H1 (cell line): ENCODE data around the gene FAM98C. TPM values are rescaled to one million over a fixed set of nuclear protein-coding genes. Genes with fewer than 3 reads are reported as not detected.

Experiments
- CTCF ChIA-PET: fragments of 300-600 bp; sonication (Branson Sonifier 250); formaldehyde crosslinking; loops from one replicate; lab custom pipeline; 2021; ENCODE audit not compliant: partially characterized antibody; lab: Charles Lee
- POLR2A ChIA-PET: fragments of 300-600 bp; sonication (Branson Sonifier 250); formaldehyde crosslinking; loops from one replicate; lab custom pipeline; 2021; ENCODE audit warnings: inconsistent platforms; ENCODE audit not compliant: partially characterized antibody; lab: Charles Lee
- DNase-seq, 2 experiments: peaks; one replicate each; pipeline versions ENCODE4 v3.0.0 to v3.0.0-alpha.2; 2010 to 2022; ENCODE audit warnings: low spot score in 2 of 2, low read depth in 1 of 2, mixed read lengths in 1 of 2
- FAIRE-seq: peaks from 2 replicates; lab custom pipeline; 2011; peaks lifted over from hg19 to GRCh38; lab: Jason Lieb, UNC
- H2AFZ ChIP-seq: 2 replicates; pipeline ENCODE4 v1.8.1; 2012; ENCODE audit warnings: low read length, inconsistent platforms
- H2AK5ac ChIP-seq: 2 replicates; pipeline ENCODE4 v1.6.1; 2013; ENCODE audit warnings: low read depth, low read length
- H2BK120ac ChIP-seq: replicated peaks from 2 replicates; pipeline ENCODE3; 2013; ENCODE audit warnings: low read depth, low read length, inconsistent platforms
- H2BK12ac ChIP-seq: 2 replicates; pipeline ENCODE4 v1.6.1; 2013; ENCODE audit warnings: low read depth, low read length
- H2BK15ac ChIP-seq: 2 replicates; pipeline ENCODE4 v1.6.1; 2013; ENCODE audit warnings: low read length
- H2BK20ac ChIP-seq: 2 replicates; pipeline ENCODE4 v1.6.1; 2013; ENCODE audit warnings: low read length
- H2BK5ac ChIP-seq: 2 replicates; pipeline ENCODE4 v1.6.1; 2013; ENCODE audit warnings: low read depth, low read length
- H3K14ac ChIP-seq: 2 replicates; pipeline ENCODE4 v1.6.1; 2013; ENCODE audit warnings: inconsistent platforms; ENCODE audit not compliant: insufficient read length
- H3K18ac ChIP-seq: 2 replicates; pipeline ENCODE4 v1.6.1; 2013; ENCODE audit warnings: low read length; ENCODE audit errors: extremely low read depth
- H3K23ac ChIP-seq: 2 replicates; pipeline ENCODE4 v1.6.1; 2013; ENCODE audit warnings: inconsistent platforms; ENCODE audit not compliant: insufficient read length
- H3K23me2 ChIP-seq: 2 replicates; pipeline ENCODE4 v1.6.1; 2013; ENCODE audit warnings: low read depth, low read length
- H3K27ac ChIP-seq: 2 replicates; pipeline ENCODE4 v1.6.1; 2011; ENCODE audit warnings: low read depth, low read length, inconsistent platforms
- H3K27me3 ChIP-seq, 4 experiments: replicated peaks in 1 of 4; 1 replicate in 1 of 4; 2 replicates in 3 of 4; pipeline versions ENCODE4 v1.6.1 to v1.8.1; 2011 to 2013; ENCODE audit warnings: low read length in 3 of 4, mild to moderate bottlenecking in 3 of 4, inconsistent platforms in 2 of 4, mixed read lengths in 2 of 4, moderate library complexity in 1 of 4; ENCODE audit not compliant: control insufficient read depth in 3 of 4, insufficient read depth in 3 of 4; ENCODE audit errors: extremely low read depth in 1 of 4
- H3K36me3 ChIP-seq, 4 experiments: 2 replicates each; pipeline versions ENCODE4 v1.6.1 to v1.8.1; 2011 to 2013; ENCODE audit warnings: mild to moderate bottlenecking in 4 of 4, low read length in 3 of 4, moderate library complexity in 2 of 4, control low read depth in 1 of 4, inconsistent platforms in 1 of 4; ENCODE audit not compliant: insufficient read depth in 4 of 4, control insufficient read depth in 2 of 4
- H3K4ac ChIP-seq: replicated peaks from 2 replicates; pipeline ENCODE3; 2013; ENCODE audit warnings: low read length, low read depth, mixed read lengths, inconsistent platforms; ENCODE audit not compliant: insufficient read length
- H3K4me1 ChIP-seq, 4 experiments: replicated peaks in 1 of 4; 1 replicate in 1 of 4; 2 replicates in 3 of 4; pipeline versions ENCODE4 v1.6.1 to v1.8.1; 2011 to 2013; ENCODE audit warnings: low read length in 3 of 4, inconsistent platforms in 2 of 4, mixed read lengths in 1 of 4; ENCODE audit not compliant: insufficient read depth in 4 of 4, control insufficient read depth in 3 of 4
- H3K4me2 ChIP-seq, 2 experiments: 2 replicates each; pipeline versions ENCODE4 v1.6.1 to v1.8.1; 2011 to 2013; ENCODE audit warnings: low read depth in 2 of 2, low read length in 2 of 2, control low read depth in 1 of 2, inconsistent platforms in 1 of 2, mild to moderate bottlenecking in 1 of 2; ENCODE audit not compliant: insufficient read depth in 1 of 2
- H3K4me3 ChIP-seq, 4 experiments: fragments of 200-600, 300-600 bp in 1 of 4; sonication (generic), shearing (Covaris generic), sonication (Bioruptor Twin) in 1 of 4; 2 replicates each; pipeline versions ENCODE4 v1.5.1 to v1.8.1; 2011 to 2016; ENCODE audit warnings: low read length in 4 of 4, low read depth in 3 of 4, control low read depth in 2 of 4, inconsistent platforms in 2 of 4, mild to moderate bottlenecking in 2 of 4, mixed read lengths in 1 of 4, moderate library complexity in 1 of 4; ENCODE audit not compliant: insufficient read depth in 2 of 4; ENCODE audit errors: extremely low read depth in 1 of 4
- H3K56ac ChIP-seq: replicated peaks from 2 replicates; pipeline ENCODE3; 2013; ENCODE audit warnings: low read depth, mild to moderate bottlenecking, mixed read lengths, low read length, inconsistent platforms; ENCODE audit not compliant: insufficient read length
- H3K79me1 ChIP-seq: 2 replicates; pipeline ENCODE4 v1.6.1; 2013; ENCODE audit warnings: low read depth, low read length, control low read depth
- H3K79me2 ChIP-seq, 2 experiments: 2 replicates each; pipeline versions ENCODE4 v1.6.1 to v1.8.1; 2012 to 2013; ENCODE audit warnings: low read length in 2 of 2, mild to moderate bottlenecking in 2 of 2, inconsistent platforms in 1 of 2; ENCODE audit not compliant: insufficient read depth in 2 of 2, control insufficient read depth in 1 of 2
- H3K9ac ChIP-seq, 4 experiments: replicated peaks in 1 of 4; 1 replicate in 1 of 4; 2 replicates in 3 of 4; pipeline versions ENCODE4 v1.6.1 to v1.8.1; 2011 to 2013; ENCODE audit warnings: low read depth in 3 of 4, low read length in 3 of 4, control low read depth in 2 of 4, mild to moderate bottlenecking in 2 of 4, moderate library complexity in 2 of 4, inconsistent platforms in 1 of 4; ENCODE audit errors: extremely low read depth in 1 of 4
- H3K9me3 ChIP-seq, 2 experiments: 2 replicates each; pipeline versions ENCODE4 v1.6.1 to v1.8.1; 2012 to 2013; ENCODE audit warnings: mild to moderate bottlenecking in 2 of 2, moderate library complexity in 2 of 2, control low read depth in 1 of 2, inconsistent platforms in 1 of 2, low read depth in 1 of 2, low read length in 1 of 2, mixed read lengths in 1 of 2; ENCODE audit not compliant: insufficient read depth in 2 of 2
- H4K20me1 ChIP-seq, 2 experiments: replicated peaks in 1 of 2; 2 replicates each; pipeline versions ENCODE3 to v1.8.1; 2011 to 2013; ENCODE audit warnings: inconsistent platforms in 2 of 2, low read length in 2 of 2, mild to moderate bottlenecking in 1 of 2; ENCODE audit not compliant: insufficient read depth in 2 of 2, control insufficient read depth in 1 of 2
- H4K5ac ChIP-seq: 2 replicates; pipeline ENCODE4 v1.6.1; 2013; ENCODE audit warnings: low read length, low read depth, mixed read lengths, inconsistent platforms; ENCODE audit not compliant: insufficient read length
- H4K8ac ChIP-seq: 2 replicates; pipeline ENCODE4 v1.8.0; 2013; ENCODE audit warnings: mild to moderate bottlenecking, moderate library complexity, low read length, inconsistent platforms; ENCODE audit not compliant: insufficient read depth; ENCODE audit errors: extremely low read depth
- H4K91ac ChIP-seq: replicated peaks from 2 replicates; pipeline ENCODE3; 2013; ENCODE audit warnings: low read length, mixed read lengths, inconsistent platforms; ENCODE audit not compliant: insufficient read length
- KDM1A ChIP-seq: fragments of 200-600, 300-600 bp; sonication (generic); IDR thresholded peaks from 2 replicates; pipeline ENCODE4 v1.7.1; 2016; ENCODE audit warnings: mild to moderate bottlenecking, low read length, borderline replicate concordance
- TEAD4 ChIP-seq: IDR thresholded peaks from 2 replicates; pipeline ENCODE4 v1.6.1; 2012; ENCODE audit warnings: low read depth, low read length, inconsistent platforms, mixed read lengths
- WGBS, 2 experiments: shearing (Covaris generic) in 1 of 2; methylation state at CpG; one replicate each; pipeline versions ENCODE4 v1.1.6 to v1.1.7; 2013 to 2015; ENCODE audit warnings: low lambda C conversion rate in 2 of 2, mixed read lengths in 2 of 2, inconsistent platforms in 1 of 2, low coverage in 1 of 2, missing lambda C conversion rate in 1 of 2; ENCODE audit not compliant: insufficient replicate concordance in 2 of 2, insufficient coverage in 1 of 2, insufficient read length in 1 of 2; ENCODE audit errors: extremely low coverage in 1 of 2, missing lambda C conversion rate in 1 of 2; 5-methylcytosine and 5-hydroxymethylcytosine counted together
- polyA plus RNA-seq, 7 experiments: library from polyadenylated mRNA; depleted of rRNA in 3 of 7; stranded (reverse) in 5 of 7; unstranded in 2 of 7; fragments of >200 nt in 5 of 7; fragments of 200-250 nt in 2 of 7; gene quantifications; 1 replicate in 5 of 7; 2 replicates in 1 of 7; 4 replicates in 1 of 7; pipeline versions ENCODE4 v1.2.1 to v1.2.3, GENCODE V29; 2011 to 2013; ENCODE audit warnings: missing spikeins in 2 of 7, mixed read lengths in 2 of 7
- total RNA-seq: library from RNA; stranded (reverse); fragmentation: NEBNext Ultra II Directional; extraction: Animal tissue kit (Norgen Biotek cat#: 25700); gene quantifications from 2 replicates; pipeline ENCODE4 v1.2.1, GENCODE V29; 2021

FAM98C gene
- total and polyA plus RNA-seq, 2 of the 8 experiments (the other 6 are each of a cell fraction or from before 2014, with no cell fraction given) = 6.1 to 9.4 TPM

DNA sequence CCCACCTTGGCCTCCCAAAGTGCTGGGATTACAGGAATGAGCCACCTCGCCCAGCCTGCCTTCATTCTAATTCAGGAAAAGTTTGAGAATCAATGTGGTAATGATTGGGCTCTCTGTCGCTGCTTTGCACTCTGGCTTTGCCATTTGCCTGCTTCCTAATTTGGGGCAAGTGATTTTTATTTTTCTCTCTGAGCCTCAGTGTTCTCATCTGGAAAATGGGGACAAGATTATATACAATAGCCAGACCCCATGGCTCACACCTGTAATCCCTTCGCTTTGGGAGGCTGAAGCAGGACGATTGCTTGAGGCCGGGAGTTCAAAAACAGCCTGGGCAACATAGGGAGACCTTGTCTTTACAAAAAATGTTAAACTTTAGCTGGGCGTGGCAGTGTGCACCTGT lies 34.4 kb downstream of the FAM98C start:
- no peaks in the 10 kb centered on the region for H4K20me1 ChIP-seq
- H3K18ac ChIP-seq = no peak overlapping the region
- H3K79me2 ChIP-seq = peaks cover 0 to 8% of the 10 kb centered on the region in 2 experiments; a peak in 1 of 4 replicates
- H3K14ac ChIP-seq = no peak overlapping the region
- H3K23me2 ChIP-seq = peaks cover 8% of the 10 kb centered on the region; the same call in 1 of the 2 replicates
- no peak overlapping the region for H3K9ac ChIP-seq
- CTCF ChIA-PET = interaction anchor here (1.1 kb wide), 1 partner anchor 9 kb away, joined by 3 read pairs; no protein-coding TSS in a partner anchor
- H3K36me3 ChIP-seq = no peaks in the 10 kb centered on the region
- H2BK15ac ChIP-seq = no peak overlapping the region
- H2BK120ac ChIP-seq = no peak overlapping the region
- no peak overlapping the region for H3K4ac ChIP-seq
- H2AK5ac ChIP-seq = no peak overlapping the region; the same call in 1 of the 2 replicates
- FAIRE-seq (no peak), DNase-seq (no peak)
- H3K27ac ChIP-seq = no peak overlapping the region
- H2BK20ac ChIP-seq = no peak overlapping the region
- H4K8ac ChIP-seq = no peak overlapping the region
- no peak overlapping the region for H3K56ac ChIP-seq
- H3K79me1 ChIP-seq = no peaks in the 10 kb centered on the region
- TF ChIP-seq KDM1A (peak; percentile 86; the same call in 1 of the 2 replicates), TEAD4 (no peak)
- H3K4me2 ChIP-seq = no peak overlapping the region
- 88% methylated on average over 6 of the region's 6 CpGs; no CpG with 5 or more reads in 1 of the 2 experiments for WGBS, 2 experiments
- no peaks in the 10 kb centered on the region for H3K9me3 ChIP-seq
- H2BK5ac ChIP-seq = no peak overlapping the region
- H4K91ac ChIP-seq = no peak overlapping the region
- H3K23ac ChIP-seq = no peak overlapping the region
- POLR2A ChIA-PET = interaction anchor here (0.6 to 1.5 kb wide), 3 partner anchors 8 to 14 kb away, joined by 3 to 4 read pairs (median 3); partner anchors contain the start of gene RASGRP4
- no peaks in the 10 kb centered on the region for H3K27me3 ChIP-seq
- H4K5ac ChIP-seq = no peak overlapping the region
- no peak overlapping the region for H2BK12ac ChIP-seq
- no peak overlapping the region for H3K4me3 ChIP-seq
- peaks cover 8 to 13% (median 9%) of the 10 kb centered on the region in 4 experiments for H3K4me1 ChIP-seq
- no peak overlapping the region for H2AFZ ChIP-seq
